Measurements from ENCODE around the gene RBM4. TPM values are rescaled to one million over a fixed set of nuclear protein-coding genes. Genes with fewer than 3 reads are reported as not detected.

Gene RBM4
- total and polyA plus RNA-seq, 5 donors from 2014 or later: 201 to 306 (median 287) TPM

GRCh38 chr11:66663741-66664296, 25.3 kb downstream of the RBM4 start:
- Mint-ChIP-seq H3K4me1 (peaks cover 17 to 59% (median 30%) of the 10 kb centered on the region in 4 donors), H3K27ac (peak overlapping the region in 1 of 3 donors; percentile 77)
- ATAC-seq (ENCODE audit: low read depth in 2 of 2): no peak

GRCh38 chr11:66665369-66665768, 26.9 kb downstream of the RBM4 start:
- Mint-ChIP-seq H3K9me3 (no peaks in the 10 kb centered on the region), H3K4me3 (no peak overlapping the region), H3K36me3 (peaks cover 30% of the 10 kb centered on the region), H3K4me1 (peaks cover 17 to 60% (median 28%) of the 10 kb centered on the region in 4 donors), H3K27ac (peak overlapping the region in 2 of 3 donors; percentile 42 to 57), H3K27me3 (no peaks in the 10 kb centered on the region)
- DNase-seq (no peak), ATAC-seq (ENCODE audit: low read depth in 2 of 2) (no peak)
- H3K27ac ChIP-seq (ENCODE audit: insufficient read depth, low read length, poor library complexity, severe bottlenecking): no peak overlapping the region
- no peaks in the 10 kb centered on the region for H3K9me3 ChIP-seq (ENCODE audit: control insufficient read depth in 2 of 2, low read length in 2 of 2)
- no peaks in the 10 kb centered on the region for H3K27me3 ChIP-seq (ENCODE audit: control insufficient read depth, insufficient read depth, low read length)
- H3K4me1 ChIP-seq (ENCODE audit: control insufficient read depth, insufficient read depth, low read length, poor library complexity, severe bottlenecking): peaks cover 3% of the 10 kb centered on the region
- no peak overlapping the region for H3K4me3 ChIP-seq (ENCODE audit: low read depth, low read length)
- H3K36me3 ChIP-seq (ENCODE audit: control insufficient read depth, insufficient read depth, low read length): peaks cover 55% of the 10 kb centered on the region

More at GRCh38 chr11:66663741-66664296, 25.3 kb downstream of the RBM4 start:
- peaks cover 34% of the 10 kb centered on the region for H3K36me3 Mint-ChIP-seq
- Histone ChIP-seq H3K27ac (ENCODE audit: insufficient read depth, low read length, poor library complexity, severe bottlenecking) (no peak overlapping the region), H3K36me3 (ENCODE audit: control insufficient read depth, insufficient read depth, low read length) (peaks cover 61% of the 10 kb centered on the region), H3K9me3 (ENCODE audit: control insufficient read depth in 2 of 2, low read length in 2 of 2) (no peaks in the 10 kb centered on the region), H3K4me3 (ENCODE audit: low read depth, low read length) (no peak overlapping the region), H3K27me3 (ENCODE audit: control insufficient read depth, insufficient read depth, low read length) (no peaks in the 10 kb centered on the region), H3K4me1 (ENCODE audit: control insufficient read depth, insufficient read depth, low read length, poor library complexity, severe bottlenecking) (peaks cover 3% of the 10 kb centered on the region)
- DNase-seq: no peak
- H3K4me3 Mint-ChIP-seq: no peak overlapping the region
- H3K9me3 Mint-ChIP-seq: no peaks in the 10 kb centered on the region
- no peaks in the 10 kb centered on the region for H3K27me3 Mint-ChIP-seq

GRCh38 chr11:66670816-66671215, 32.3 kb downstream of the RBM4 start:
- H3K4me3 Mint-ChIP-seq: no peak overlapping the region

GRCh38 chr11:66674964-66675602, 36.6 kb downstream of the RBM4 start:
- Mint-ChIP-seq H3K9me3 (no peaks in the 10 kb centered on the region), H3K27me3 (no peaks in the 10 kb centered on the region), H3K36me3 (no peaks in the 10 kb centered on the region), H3K4me3 (peak overlapping the region; percentile 24 to 76 (median 42)), H3K4me1 (peaks cover 26 to 60% (median 36%) of the 10 kb centered on the region in 4 donors), H3K27ac (peak overlapping the region in 2 of 3 donors; percentile 17 to 83)
- ATAC-seq (ENCODE audit: low read depth in 2 of 2): no peak
- H3K9me3 ChIP-seq (ENCODE audit: control insufficient read depth in 2 of 2, low read length in 2 of 2): no peaks in the 10 kb centered on the region
- no peak for DNase-seq
- no peak overlapping the region for H3K4me3 ChIP-seq (ENCODE audit: low read depth, low read length)
- H3K36me3 ChIP-seq (ENCODE audit: control insufficient read depth, insufficient read depth, low read length): no peaks in the 10 kb centered on the region
- peaks cover 35% of the 10 kb centered on the region for H3K4me1 ChIP-seq (ENCODE audit: control insufficient read depth, insufficient read depth, low read length, poor library complexity, severe bottlenecking)
- H3K27ac ChIP-seq (ENCODE audit: insufficient read depth, low read length, poor library complexity, severe bottlenecking): no peak overlapping the region
- H3K27me3 ChIP-seq (ENCODE audit: control insufficient read depth, insufficient read depth, low read length): no peaks in the 10 kb centered on the region

More at GRCh38 chr11:66670816-66671215, 32.3 kb downstream of the RBM4 start:
- Histone ChIP-seq H3K27ac (ENCODE audit: insufficient read depth, low read length, poor library complexity, severe bottlenecking) (no peak overlapping the region), H3K9me3 (ENCODE audit: control insufficient read depth in 2 of 2, low read length in 2 of 2) (no peaks in the 10 kb centered on the region), H3K4me3 (ENCODE audit: low read depth, low read length) (no peak overlapping the region), H3K4me1 (ENCODE audit: control insufficient read depth, insufficient read depth, low read length, poor library complexity, severe bottlenecking) (peaks cover 18% of the 10 kb centered on the region), H3K27me3 (ENCODE audit: control insufficient read depth, insufficient read depth, low read length) (no peaks in the 10 kb centered on the region), H3K36me3 (ENCODE audit: control insufficient read depth, insufficient read depth, low read length) (peaks cover 32% of the 10 kb centered on the region)
- Mint-ChIP-seq H3K36me3 (peaks cover 16% of the 10 kb centered on the region), H3K9me3 (no peaks in the 10 kb centered on the region), H3K27me3 (no peaks in the 10 kb centered on the region), H3K27ac (peak overlapping the region in 2 of 3 donors; percentile 50 to 82), H3K4me1 (peaks cover 19 to 67% (median 37%) of the 10 kb centered on the region in 4 donors)
- DNase-seq (no peak), ATAC-seq (ENCODE audit: low read depth in 2 of 2) (no peak)

GRCh38 chr11:66676282-66676919, 37.9 kb downstream of the RBM4 start:
- DNase-seq (no peak), ATAC-seq (ENCODE audit: low read depth in 2 of 2) (no peak)
- Mint-ChIP-seq H3K27ac (peak overlapping the region; percentile 99), H3K27me3 (no peaks in the 10 kb centered on the region), H3K9me3 (no peaks in the 10 kb centered on the region), H3K4me3 (peak overlapping the region; percentile 90 to 99 (median 96)), H3K36me3 (no peaks in the 10 kb centered on the region), H3K4me1 (peaks cover 25 to 51% (median 33%) of the 10 kb centered on the region in 4 donors)
- Histone ChIP-seq H3K4me1 (ENCODE audit: control insufficient read depth, insufficient read depth, low read length, poor library complexity, severe bottlenecking) (peaks cover 35% of the 10 kb centered on the region), H3K27ac (ENCODE audit: insufficient read depth, low read length, poor library complexity, severe bottlenecking) (no peak overlapping the region), H3K4me3 (ENCODE audit: low read depth, low read length) (peak overlapping the region; percentile 92), H3K36me3 (ENCODE audit: control insufficient read depth, insufficient read depth, low read length) (no peaks in the 10 kb centered on the region), H3K27me3 (ENCODE audit: control insufficient read depth, insufficient read depth, low read length) (no peaks in the 10 kb centered on the region), H3K9me3 (ENCODE audit: control insufficient read depth in 2 of 2, low read length in 2 of 2) (no peaks in the 10 kb centered on the region)

- Mint-ChIP-seq H3K4me1 (peaks cover 25 to 51% (median 33%) of the 10 kb centered on the region in 4 donors), H3K27me3 (no peaks in the 10 kb centered on the region), H3K9me3 (no peaks in the 10 kb centered on the region), H3K27ac (peak overlapping the region; percentile 99), H3K36me3 (no peaks in the 10 kb centered on the region), H3K4me3 (peak overlapping the region; percentile 90 to 99 (median 96))
- H3K27me3 ChIP-seq (ENCODE audit: control insufficient read depth, insufficient read depth, low read length): no peaks in the 10 kb centered on the region
- peaks cover 35% of the 10 kb centered on the region for H3K4me1 ChIP-seq (ENCODE audit: control insufficient read depth, insufficient read depth, low read length, poor library complexity, severe bottlenecking)
- H3K36me3 ChIP-seq (ENCODE audit: control insufficient read depth, insufficient read depth, low read length): no peaks in the 10 kb centered on the region
- DNase-seq (no peak), ATAC-seq (ENCODE audit: low read depth in 2 of 2) (no peak)
- peak overlapping the region; percentile 92 for H3K4me3 ChIP-seq (ENCODE audit: low read depth, low read length)
- peak overlapping the region; percentile 98 for H3K27ac ChIP-seq (ENCODE audit: insufficient read depth, low read length, poor library complexity, severe bottlenecking)
- no peaks in the 10 kb centered on the region for H3K9me3 ChIP-seq (ENCODE audit: control insufficient read depth in 2 of 2, low read length in 2 of 2)
Observed at GRCh38 chr11:66676931-66677598, 38.6 kb downstream of the RBM4 start.

GRCh38 chr11:66677599-66678375, 39.3 kb downstream of the RBM4 start, which contains the start of gene RBM4B:
RBM4B (minus strand) TSS chr11:66677887; CDS start chr11:66677079, 808 bp downstream.
- Mint-ChIP-seq H3K36me3 (no peaks in the 10 kb centered on the region), H3K4me3 (peak within 1 kb of the TSS; percentile 90 to 99 (median 96)), H3K27me3 (no peaks in the 10 kb centered on the region), H3K9me3 (no peaks in the 10 kb centered on the region), H3K4me1 (peaks cover 25 to 48% (median 31%) of the 10 kb centered on the region in 4 donors), H3K27ac (peak within 1 kb of the TSS; percentile 99)
- Histone ChIP-seq H3K4me3 (ENCODE audit: low read depth, low read length) (peak within 1 kb of the TSS; percentile 93), H3K27me3 (ENCODE audit: control insufficient read depth, insufficient read depth, low read length) (no peaks in the 10 kb centered on the region), H3K4me1 (ENCODE audit: control insufficient read depth, insufficient read depth, low read length, poor library complexity, severe bottlenecking) (peaks cover 35% of the 10 kb centered on the region), H3K9me3 (ENCODE audit: control insufficient read depth in 2 of 2, low read length in 2 of 2) (no peaks in the 10 kb centered on the region), H3K27ac (ENCODE audit: insufficient read depth, low read length, poor library complexity, severe bottlenecking) (peak within 1 kb of the TSS; percentile 98), H3K36me3 (ENCODE audit: control insufficient read depth, insufficient read depth, low read length) (no peaks in the 10 kb centered on the region)
- peak; percentile 94 to 97 (median 96) for DNase-seq
- peak; percentile 87 to 89 for ATAC-seq (ENCODE audit: low read depth in 2 of 2)
